HCT116 (cell line): ENCODE measurements around the gene FBXL5. TPM values are rescaled to one million over a fixed set of nuclear protein-coding genes. Genes with fewer than 3 reads are reported as not detected.

ENCODE experiments used
- ATAC-seq: fragments of 200-7000 bp; cut with Tn5 transposase; 2 replicates; pipeline ENCODE4 v1.9.1; 2020; ENCODE audit warnings: mild to moderate bottlenecking, moderate library complexity
- BruUV-seq: library from RNA; stranded (reverse); fragments of 400-500 nt; replicated peaks from 2 replicates; lab custom pipeline; 2021; lab: Mats Ljungman, UMichigan
- CTCF ChIA-PET: fragments of 300-600 bp; sonication (Branson Sonifier 250); formaldehyde crosslinking; loops from one replicate; lab custom pipeline; 2021; ENCODE audit warnings: antibody characterized with exemption; lab: Charles Lee
- POLR2A ChIA-PET: fragments of 300-600, 350-600 bp; sonication (Branson Sonifier 250); formaldehyde crosslinking; loops from one replicate; lab custom pipeline; 2021; ENCODE audit warnings: antibody characterized with exemption; lab: Charles Lee
- RAD21 ChIA-PET, 2 experiments: fragments of 300-600 bp; sonication (Branson Sonifier 250); formaldehyde crosslinking; loops; one replicate each; lab custom pipeline; 2023; ENCODE audit warnings: low total read pairs in 2 of 2; ENCODE audit not compliant: uncharacterized antibody in 2 of 2, unreplicated experiment in 2 of 2, low non-redundant PET in 1 of 2; lab: Charles Lee
- DNase-seq: peaks from one replicate; pipeline ENCODE4 v3.0.0-alpha.2; 2010; ENCODE audit warnings: low read depth, low spot score
- H2AFZ ChIP-seq: fragments of 200-600 bp; shearing (Covaris generic), sonication (generic); 2 replicates; pipeline ENCODE4 v1.6.1; 2017; ENCODE audit warnings: low read depth, mixed run types, mixed read lengths, antibody characterized with exemption, low read length; ENCODE audit not compliant: poor library complexity, severe bottlenecking
- H3K27ac ChIP-seq: 2 replicates; pipeline ENCODE4 v1.5.1; 2012; ENCODE audit warnings: low read depth, low read length
- H3K27me3 ChIP-seq: fragments of 200-600 bp; sonication (generic); 2 replicates; pipeline ENCODE4 v1.6.1; 2016; ENCODE audit warnings: mixed run types, low read length, mixed read lengths; ENCODE audit not compliant: insufficient read depth
- H3K36me3 ChIP-seq, 2 experiments: fragments of 200-500 bp in 1 of 2; fragments of 200-600 bp in 1 of 2; sonication (Bioruptor generic) in 1 of 2; sonication (generic) in 1 of 2; 2 replicates each; pipeline versions ENCODE4 v1.5.1 to v1.6.1; 2014 to 2016; ENCODE audit warnings: low read length in 2 of 2, inconsistent platforms in 1 of 2, mixed read lengths in 1 of 2, mixed run types in 1 of 2; ENCODE audit not compliant: insufficient read depth in 2 of 2, control insufficient read depth in 1 of 2
- H3K4me1 ChIP-seq, 2 experiments: fragments of 200-600 bp in 1 of 2; sonication (generic) in 1 of 2; 2 replicates each; pipeline versions ENCODE4 v1.5.1 to v1.6.1; 2012 to 2017; ENCODE audit warnings: low read length in 2 of 2, inconsistent platforms in 1 of 2, mild to moderate bottlenecking in 1 of 2, mixed read lengths in 1 of 2, mixed run types in 1 of 2, moderate library complexity in 1 of 2; ENCODE audit not compliant: insufficient read depth in 2 of 2, control insufficient read depth in 1 of 2
- H3K4me2 ChIP-seq: fragments of 200-600 bp; sonication (generic); 2 replicates; pipeline ENCODE4 v1.6.1; 2017; ENCODE audit warnings: mixed run types, low read length, mixed read lengths
- H3K4me3 ChIP-seq, 2 experiments: fragments of 200-600 bp in 1 of 2; sonication (generic) in 1 of 2; replicated peaks in 1 of 2; 2 replicates each; pipeline ENCODE4 v1.5.1; 2011 to 2016; ENCODE audit warnings: low read length in 2 of 2, control low read depth in 1 of 2, low read depth in 1 of 2, mild to moderate bottlenecking in 1 of 2, mixed read lengths in 1 of 2, mixed run types in 1 of 2
- H3K79me2 ChIP-seq: fragments of 200-600 bp; sonication (generic); 2 replicates; pipeline ENCODE4 v1.6.1; 2017; ENCODE audit warnings: mild to moderate bottlenecking, mixed run types, low read length, moderate library complexity, mixed read lengths; ENCODE audit not compliant: insufficient read depth
- H3K9ac ChIP-seq: fragments of 200-600 bp; sonication (generic); 2 replicates; pipeline ENCODE4 v1.6.1; 2016; ENCODE audit warnings: low read length, mixed read lengths
- H3K9me2 ChIP-seq: fragments of 200-600 bp; sonication (generic), shearing (Covaris generic); 2 replicates; pipeline ENCODE4 v1.6.1; 2017; ENCODE audit warnings: mixed run types, mild to moderate bottlenecking, moderate library complexity; ENCODE audit not compliant: insufficient read depth
- H3K9me3 ChIP-seq, 2 experiments: fragments of 200-500 bp in 1 of 2; fragments of 200-600 bp in 1 of 2; sonication (Bioruptor generic) in 1 of 2; sonication (generic) in 1 of 2; 2 replicates each; pipeline ENCODE4 v1.6.1; 2014 to 2017; ENCODE audit warnings: low read length in 2 of 2, mixed read lengths in 2 of 2, inconsistent platforms in 1 of 2, low read depth in 1 of 2, mild to moderate bottlenecking in 1 of 2, mixed run types in 1 of 2, moderate library complexity in 1 of 2; ENCODE audit not compliant: control insufficient read depth in 1 of 2, insufficient read depth in 1 of 2
- H4K20me1 ChIP-seq: fragments of 200-600 bp; sonication (generic), shearing (Covaris generic); 2 replicates; pipeline ENCODE4 v1.6.1; 2017; ENCODE audit warnings: mixed run types, mild to moderate bottlenecking, moderate library complexity; ENCODE audit not compliant: insufficient read depth
- ATF3 ChIP-seq: IDR thresholded peaks from 2 replicates; pipeline ENCODE4 v1.6.1; 2012
- CBX3 ChIP-seq: IDR thresholded peaks from 2 replicates; pipeline ENCODE4 v1.6.1; 2012; ENCODE audit warnings: low read depth
- CEBPB ChIP-seq: IDR thresholded peaks from 2 replicates; pipeline ENCODE4 v1.6.1; 2012; ENCODE audit warnings: low read depth
- EGR1 ChIP-seq: IDR thresholded peaks from 2 replicates; pipeline ENCODE4 v1.6.1; 2012; ENCODE audit warnings: low read depth
- ELF1 ChIP-seq: IDR thresholded peaks from 2 replicates; pipeline ENCODE4 v1.6.1; 2012; ENCODE audit warnings: low read depth, borderline replicate concordance
- EZH2 ChIP-seq: fragments of 200-600 bp; sonication (generic); IDR thresholded peaks from 2 replicates; pipeline ENCODE4 v1.6.1; 2017; ENCODE audit warnings: antibody characterized with exemption, mixed run types
- EZH2phosphoT487 ChIP-seq: fragments of 200-600 bp; IDR thresholded peaks from 2 replicates; pipeline ENCODE4 v1.6.1; 2018; ENCODE audit warnings: antibody characterized with exemption, borderline replicate concordance
- JUND ChIP-seq: IDR thresholded peaks from 2 replicates; pipeline ENCODE4 v1.6.1; 2012
- MAX ChIP-seq: IDR thresholded peaks from 2 replicates; pipeline ENCODE4 v1.6.1; 2012
- POLR2A ChIP-seq: IDR thresholded peaks from 2 replicates; pipeline ENCODE4 v1.7.0; 2011; ENCODE audit warnings: borderline replicate concordance; ENCODE audit not compliant: insufficient read depth, insufficient read length; ENCODE audit errors: extremely low read depth
- POLR2AphosphoS5 ChIP-seq: IDR thresholded peaks from 2 replicates; pipeline ENCODE4 v1.6.1; 2011; ENCODE audit warnings: mild to moderate bottlenecking, low read depth, low read length, moderate library complexity
- REST ChIP-seq: IDR thresholded peaks from 2 replicates; pipeline ENCODE4 v1.6.1; 2012; ENCODE audit warnings: low read depth
- SIN3A ChIP-seq: IDR thresholded peaks from 2 replicates; pipeline ENCODE4 v1.6.1; 2012; ENCODE audit warnings: low read depth
- SP1 ChIP-seq: IDR thresholded peaks from 2 replicates; pipeline ENCODE4 v1.6.1; 2012; ENCODE audit warnings: low read depth
- SRF ChIP-seq: IDR thresholded peaks from 2 replicates; pipeline ENCODE4 v1.6.1; 2012; ENCODE audit warnings: low read depth
- TCF7L2 ChIP-seq: IDR thresholded peaks from 2 replicates; pipeline ENCODE4 v1.7.0; 2011; ENCODE audit warnings: borderline replicate concordance, inconsistent platforms; ENCODE audit not compliant: insufficient read depth, insufficient read length; ENCODE audit errors: extremely low read depth
- YY1 ChIP-seq: IDR thresholded peaks from 2 replicates; pipeline ENCODE4 v1.6.1; 2011; ENCODE audit warnings: low read length, low read depth, moderate library complexity, mild to moderate bottlenecking; ENCODE audit not compliant: insufficient replicate concordance; ENCODE audit errors: extremely low read depth
- ZFX ChIP-seq: fragments of 450-650 bp; IDR thresholded peaks from 2 replicates; pipeline ENCODE4 v1.6.1; 2017
- ZNF274 ChIP-seq: fragments of 200-500 bp; sonication (Bioruptor generic); IDR thresholded peaks from 2 replicates; pipeline ENCODE4 v1.6.1; 2014; ENCODE audit warnings: mild to moderate bottlenecking, low read depth, low read length, inconsistent platforms
- intact Hi-C: fragments of 100-400 bp; cut with micrococcal nuclease; formaldehyde crosslinking; loops from 2 replicates; pipeline ENCODE4 v1.10.0; 2022
- total RNA-seq: library from RNA; stranded (reverse); gene quantifications from one replicate; pipeline ENCODE4 v1.2.1, GENCODE V29; 2021; ENCODE audit not compliant: unreplicated experiment

The FBXL5 gene
- total RNA-seq, 1 experiment from 2014 or later: 20.6 TPM

GRCh38 chr4:15584785-15585184, 70.4 kb downstream of the FBXL5 start:
- RAD21 ChIA-PET: no interaction called here
- Histone ChIP-seq H4K20me1 (no peaks in the 10 kb centered on the region), H3K27ac (no peak overlapping the region), H3K9ac (no peak overlapping the region), H3K4me2 (no peak overlapping the region), H3K79me2 (no peaks in the 10 kb centered on the region), H2AFZ (no peak overlapping the region), H3K4me1 (no peaks in the 10 kb centered on the region), H3K9me3 (no peaks in the 10 kb centered on the region), H3K9me2 (no peaks in the 10 kb centered on the region), H3K4me3 (no peak overlapping the region), H3K36me3 (peaks cover 0 to 3% of the 10 kb centered on the region in 2 experiments; a peak in 1 of 4 replicates), H3K27me3 (no peaks in the 10 kb centered on the region)
- POLR2A ChIA-PET: no interaction called here
- no TSS peak for BruUV-seq
- intact Hi-C loops: no loop called here
- DNase-seq: no peak
- ATAC-seq: no peak
- TF ChIP-seq ATF3 (no peak), POLR2AphosphoS5 (no peak), SIN3A (no peak), POLR2A (no peak)
- CTCF ChIA-PET: no interaction called here

- no peaks in the 10 kb centered on the region for H3K9me2 ChIP-seq
- DNase-seq (no peak), ATAC-seq (no peak)
- no peak overlapping the region for H2AFZ ChIP-seq
- intact Hi-C loops: no loop called here
- no peaks in the 10 kb centered on the region for H3K4me1 ChIP-seq
- ChIA-PET CTCF (no interaction called here), RAD21 (no interaction called here), POLR2A (no interaction called here)
- no TSS peak for BruUV-seq
- no peaks in the 10 kb centered on the region for H3K9me3 ChIP-seq
- peaks cover 0 to 3% of the 10 kb centered on the region in 2 experiments; a peak in 1 of 4 replicates for H3K36me3 ChIP-seq
- no peak overlapping the region for H3K27ac ChIP-seq
- no peak overlapping the region for H3K9ac ChIP-seq
- H3K4me3 ChIP-seq: no peak overlapping the region
- H3K4me2 ChIP-seq: no peak overlapping the region
- H3K27me3 ChIP-seq: no peaks in the 10 kb centered on the region
- no peaks in the 10 kb centered on the region for H3K79me2 ChIP-seq
- H4K20me1 ChIP-seq: no peaks in the 10 kb centered on the region
- TF ChIP-seq SIN3A (no peak), SP1 (no peak), ATF3 (no peak), YY1 (no peak), CEBPB (no peak), ELF1 (no peak), ZFX (no peak), SRF (no peak), EZH2 (no peak), CBX3 (no peak), MAX (no peak), POLR2A (no peak), EGR1 (no peak), REST (no peak), JUND (no peak), ZNF274 (no peak), TCF7L2 (no peak), EZH2phosphoT487 (no peak)
Observed at GRCh38 chr4:15577508-15577907, 77.6 kb downstream of the FBXL5 start.
